Immature natural killer cell (primary cell): ENCODE data around the gene KRTAP10-7. TPM values are rescaled to one million over a fixed set of nuclear protein-coding genes. Genes with fewer than 3 reads are reported as not detected.
"Not testable (repeated sequence)": the region's sequence is repeated elsewhere in the genome, so short reads cannot be mapped to it uniquely, and the experiment has no call there.

Experiments used
- DNase-seq, 3 donors: peaks; one replicate each; pipeline ENCODE4 v3.0.0; 2022; ENCODE audit warnings: mixed read lengths in 1 of 3
- H3K27ac Mint-ChIP-seq, 6 donors: one replicate each; pipeline ENCODE4 v1.8.0; 2020; ENCODE audit warnings: mixed read lengths in 6 of 6, mild to moderate bottlenecking in 5 of 6, inconsistent platforms in 4 of 6, moderate library complexity in 3 of 6
- H3K27me3 Mint-ChIP-seq, 3 donors: one replicate each; pipeline ENCODE4 v1.8.0; 2020 to 2021; ENCODE audit warnings: low read depth in 3 of 3, mild to moderate bottlenecking in 3 of 3, mixed read lengths in 3 of 3, moderate library complexity in 3 of 3, inconsistent platforms in 1 of 3
- H3K36me3 Mint-ChIP-seq, 3 donors: one replicate each; pipeline ENCODE4 v1.8.0; 2020; ENCODE audit warnings: mixed read lengths in 3 of 3, inconsistent platforms in 2 of 3, mild to moderate bottlenecking in 2 of 3
- H3K4me1 Mint-ChIP-seq, 2 donors: one replicate each; pipeline ENCODE4 v1.8.0; 2020; ENCODE audit warnings: inconsistent platforms in 2 of 2, mild to moderate bottlenecking in 2 of 2, mixed read lengths in 2 of 2, moderate library complexity in 1 of 2
- H3K4me3 Mint-ChIP-seq, 5 donors: one replicate each; pipeline ENCODE4 v1.8.0; 2020; ENCODE audit warnings: mild to moderate bottlenecking in 5 of 5, mixed read lengths in 5 of 5, inconsistent platforms in 3 of 5, moderate library complexity in 3 of 5
- H3K9me3 Mint-ChIP-seq, 6 donors: one replicate each; pipeline ENCODE4 v1.8.0; 2020; ENCODE audit warnings: mild to moderate bottlenecking in 6 of 6, mixed read lengths in 6 of 6, inconsistent platforms in 4 of 6, moderate library complexity in 3 of 6
- polyA plus RNA-seq, 3 donors: library from polyadenylated mRNA; unstranded; fragments of 300-500 nt; fragmentation: Illumina TruSeq; gene quantifications; one replicate each; pipeline ENCODE4 v1.2.3, GENCODE V29; 2021

Gene KRTAP10-7
- polyA plus RNA-seq, 3 donors from 2014 or later: not detected

GRCh38 chr21:44627181-44627822 lies 26.9 kb downstream of the KRTAP10-7 start:
- peaks cover 57 to 68% of the 10 kb centered on the region in 2 donors for H3K4me1 Mint-ChIP-seq
- H3K27me3 Mint-ChIP-seq: peaks cover 2 to 10% (median 6%) of the 10 kb centered on the region in 3 donors
- peak overlapping the region; percentile 39 to 92 (median 58) for H3K27ac Mint-ChIP-seq
- peak overlapping the region; percentile 38 to 70 (median 64) for H3K4me3 Mint-ChIP-seq
- DNase-seq: not testable (repeated sequence)
- H3K9me3 Mint-ChIP-seq: peaks cover 25 to 51% (median 45%) of the 10 kb centered on the region in 6 donors
- peaks cover 29 to 40% (median 34%) of the 10 kb centered on the region in 3 donors for H3K36me3 Mint-ChIP-seq

DNA sequence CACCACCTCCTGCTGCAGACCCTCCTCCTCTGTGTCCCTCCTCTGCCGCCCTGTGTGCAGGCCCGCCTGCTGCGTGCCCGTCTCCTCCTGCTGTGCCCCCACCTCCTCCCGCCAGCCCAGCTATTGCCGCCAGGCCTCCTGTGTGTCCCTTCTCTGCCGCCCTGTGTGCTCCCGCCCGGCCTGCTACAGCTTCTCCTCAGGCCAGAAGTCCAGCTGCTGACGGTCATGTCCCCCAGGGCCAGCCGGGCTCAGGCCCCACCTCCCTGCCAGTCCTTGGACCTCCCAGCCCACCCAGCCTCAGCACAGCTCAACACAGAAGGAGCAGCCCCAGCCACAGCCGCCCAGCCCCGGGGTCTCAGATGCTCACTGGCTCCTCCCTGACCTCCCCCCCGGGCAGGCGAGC lies 27.4 kb downstream of the KRTAP10-7 start:
- peak overlapping the region in 5 of 6 donors; percentile 24 to 85 (median 53) for H3K27ac Mint-ChIP-seq
- H3K4me1 Mint-ChIP-seq: peaks cover 57 to 68% of the 10 kb centered on the region in 2 donors
- DNase-seq: not testable (repeated sequence)
- H3K36me3 Mint-ChIP-seq: peaks cover 30 to 36% (median 36%) of the 10 kb centered on the region in 3 donors
- peaks cover 2 to 11% (median 6%) of the 10 kb centered on the region in 3 donors for H3K27me3 Mint-ChIP-seq
- peaks cover 26 to 50% (median 46%) of the 10 kb centered on the region in 6 donors for H3K9me3 Mint-ChIP-seq
- peak overlapping the region in 4 of 5 donors; percentile 38 to 70 (median 60) for H3K4me3 Mint-ChIP-seq

DNA sequence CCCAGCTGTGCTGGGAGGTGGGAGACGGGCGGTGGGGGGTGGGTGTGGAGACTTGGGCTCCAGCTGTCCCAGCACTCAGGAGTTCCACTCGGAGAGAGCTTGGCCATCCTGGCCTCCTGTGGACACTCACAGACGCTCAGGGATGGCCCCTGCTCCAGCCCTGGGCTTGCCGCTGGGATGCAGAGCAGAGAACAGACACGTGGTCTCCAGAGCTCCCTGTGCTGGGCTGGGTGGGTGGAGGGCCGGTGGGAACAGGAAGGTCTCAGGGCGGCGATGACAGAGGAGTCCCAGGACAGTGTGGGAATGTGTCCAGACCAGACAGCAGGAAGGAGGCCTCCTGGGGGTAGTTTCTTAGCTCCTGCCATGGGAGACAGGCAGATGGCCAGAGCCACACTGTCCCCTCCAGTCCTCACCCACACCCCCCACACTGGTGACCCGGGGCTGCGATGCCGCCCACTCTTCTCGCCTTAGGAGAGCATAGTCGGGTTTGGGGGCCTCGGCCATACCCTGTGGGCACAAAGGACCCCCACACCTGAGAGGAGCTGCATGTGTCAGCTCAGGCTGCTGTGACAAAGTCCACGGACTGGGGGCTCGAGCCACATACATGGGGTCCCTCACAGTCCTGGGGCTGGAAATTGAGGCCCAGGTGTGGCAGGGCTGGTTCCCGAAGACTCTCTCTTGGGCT lies 28.5 kb downstream of the KRTAP10-7 start:
- Mint-ChIP-seq H3K27ac (peak overlapping the region; percentile 27 to 88 (median 82)), H3K36me3 (peaks cover 26 to 34% (median 31%) of the 10 kb centered on the region in 3 donors), H3K4me3 (peak overlapping the region in 1 of 5 donors; percentile 44), H3K4me1 (peaks cover 57 to 65% of the 10 kb centered on the region in 2 donors), H3K27me3 (peaks cover 0 to 11% (median 4%) of the 10 kb centered on the region in 3 donors), H3K9me3 (peaks cover 28 to 48% (median 41%) of the 10 kb centered on the region in 6 donors)
- DNase-seq: no peak

GRCh38 chr21:44630440-44630839 lies 30.0 kb downstream of the KRTAP10-7 start:
- peak overlapping the region; percentile 55 to 69 (median 68) for H3K4me3 Mint-ChIP-seq
- peaks cover 48 to 50% of the 10 kb centered on the region in 2 donors for H3K4me1 Mint-ChIP-seq
- peaks cover 21 to 30% (median 24%) of the 10 kb centered on the region in 3 donors for H3K36me3 Mint-ChIP-seq
- peaks cover 2 to 11% (median 3%) of the 10 kb centered on the region in 3 donors for H3K27me3 Mint-ChIP-seq
- H3K27ac Mint-ChIP-seq: peak overlapping the region; percentile 79 to 88 (median 85)
- no peak for DNase-seq
- H3K9me3 Mint-ChIP-seq: peaks cover 22 to 39% (median 33%) of the 10 kb centered on the region in 6 donors

DNA sequence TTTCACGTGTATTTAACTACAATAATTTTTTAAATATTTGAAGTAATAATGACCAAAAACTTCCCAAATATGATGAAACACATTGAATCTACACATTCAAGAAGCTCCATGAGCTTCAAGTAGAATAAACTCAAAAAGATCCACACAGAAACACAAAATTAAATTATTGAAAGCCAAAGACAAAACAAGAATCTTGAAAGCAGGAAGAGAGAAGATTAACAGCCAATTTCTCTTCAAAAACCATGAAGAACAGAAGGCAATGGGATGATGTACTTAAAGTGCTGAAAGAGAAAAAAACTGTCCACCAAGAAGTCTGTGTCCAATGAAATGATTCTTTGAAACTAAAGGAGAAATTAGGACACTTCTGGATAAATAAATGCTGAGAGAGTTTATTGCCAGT lies 31.7 kb downstream of the KRTAP10-7 start:
- no peak for DNase-seq
- Mint-ChIP-seq H3K4me3 (peak overlapping the region in 1 of 5 donors; percentile 44), H3K36me3 (peaks cover 21 to 30% (median 24%) of the 10 kb centered on the region in 3 donors), H3K4me1 (peaks cover 31 to 34% of the 10 kb centered on the region in 2 donors), H3K27ac (peak overlapping the region in 1 of 6 donors; percentile 68), H3K27me3 (peaks cover 2 to 10% (median 8%) of the 10 kb centered on the region in 3 donors), H3K9me3 (peaks cover 22 to 39% (median 33%) of the 10 kb centered on the region in 6 donors)

DNA sequence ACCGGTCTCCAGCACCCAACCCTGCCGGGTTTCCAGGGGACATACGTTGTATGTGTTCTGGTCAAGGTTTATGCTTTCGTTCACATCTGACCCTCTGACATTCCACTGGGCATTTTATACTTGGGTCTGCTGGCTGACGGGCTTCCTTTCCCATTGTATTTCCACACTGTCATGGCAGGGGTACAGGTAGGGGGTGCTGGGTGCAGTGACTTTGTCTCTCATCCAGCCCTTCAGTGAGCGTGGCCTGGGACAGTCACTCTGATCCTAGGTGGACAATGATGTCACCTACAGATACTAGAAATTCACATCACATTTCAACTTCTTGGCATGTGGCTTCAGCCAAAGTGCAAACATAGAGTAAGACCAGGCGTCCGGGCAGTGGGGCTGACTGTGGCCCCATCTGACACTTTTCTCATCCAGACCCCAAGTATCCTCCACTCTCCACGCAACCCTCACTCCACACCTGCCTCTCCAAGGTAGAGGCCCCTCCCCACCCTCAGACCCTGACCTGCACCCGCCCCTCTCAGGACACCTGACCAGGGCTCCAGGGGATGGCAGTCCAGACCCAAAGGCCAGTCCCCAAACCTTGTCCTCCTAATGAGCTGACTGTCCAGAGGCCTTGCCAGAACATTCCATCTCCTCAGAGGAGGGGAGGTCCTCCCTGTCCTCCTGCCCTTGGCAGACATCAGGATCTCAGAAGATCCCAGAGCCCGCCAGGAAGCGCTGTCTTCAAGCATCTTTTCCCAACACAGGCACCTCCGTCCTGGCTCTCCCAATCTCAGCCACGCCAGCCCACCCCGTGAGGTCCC lies 36.0 kb downstream of the KRTAP10-7 start:
- DNase-seq: no peak
- Mint-ChIP-seq H3K36me3 (peaks cover 15 to 19% (median 19%) of the 10 kb centered on the region in 3 donors), H3K4me1 (peaks cover 0 to 2% of the 10 kb centered on the region in 2 donors), H3K27me3 (peaks cover 3 to 15% (median 7%) of the 10 kb centered on the region in 3 donors), H3K27ac (peak overlapping the region in 1 of 6 donors; percentile 6), H3K4me3 (no peak overlapping the region), H3K9me3 (peaks cover 16 to 27% (median 17%) of the 10 kb centered on the region in 6 donors)

- peaks cover 6 to 12% (median 11%) of the 10 kb centered on the region in 3 donors for H3K36me3 Mint-ChIP-seq
- DNase-seq: no peak
- H3K4me1 Mint-ChIP-seq: peaks cover 0 to 2% of the 10 kb centered on the region in 2 donors
- H3K27ac Mint-ChIP-seq: peak within 1 kb of the TSS in 2 of 6 donors; percentile 6 to 78
- H3K4me3 Mint-ChIP-seq: no peak within 1 kb of the TSS
- H3K9me3 Mint-ChIP-seq: peaks cover 9 to 19% (median 10%) of the 10 kb centered on the region in 6 donors
- H3K27me3 Mint-ChIP-seq: peaks cover 3 to 15% (median 7%) of the 10 kb centered on the region in 3 donors
These were observed 36.8 kb downstream of the KRTAP10-7 start, which contains the start of gene KRTAP10-10 for GRCh38 chr21:44637018-44637850. Gene KRTAP10-10, plus strand, starts transcription at chr21:44637356. Its CDS starts 62 bp downstream, at chr21:44637418.

- Mint-ChIP-seq H3K27me3 (peaks cover 1 to 15% (median 7%) of the 10 kb centered on the region in 3 donors), H3K27ac (peak overlapping the region in 1 of 6 donors; percentile 78), H3K9me3 (peaks cover 4 to 15% (median 8%) of the 10 kb centered on the region in 6 donors)
- H3K4me3 Mint-ChIP-seq, H3K36me3 Mint-ChIP-seq, H3K4me1 Mint-ChIP-seq, DNase-seq: not testable (repeated sequence)
These were observed 37.5 kb downstream of the KRTAP10-7 start for GRCh38 chr21:44637851-44638348.

DNA sequence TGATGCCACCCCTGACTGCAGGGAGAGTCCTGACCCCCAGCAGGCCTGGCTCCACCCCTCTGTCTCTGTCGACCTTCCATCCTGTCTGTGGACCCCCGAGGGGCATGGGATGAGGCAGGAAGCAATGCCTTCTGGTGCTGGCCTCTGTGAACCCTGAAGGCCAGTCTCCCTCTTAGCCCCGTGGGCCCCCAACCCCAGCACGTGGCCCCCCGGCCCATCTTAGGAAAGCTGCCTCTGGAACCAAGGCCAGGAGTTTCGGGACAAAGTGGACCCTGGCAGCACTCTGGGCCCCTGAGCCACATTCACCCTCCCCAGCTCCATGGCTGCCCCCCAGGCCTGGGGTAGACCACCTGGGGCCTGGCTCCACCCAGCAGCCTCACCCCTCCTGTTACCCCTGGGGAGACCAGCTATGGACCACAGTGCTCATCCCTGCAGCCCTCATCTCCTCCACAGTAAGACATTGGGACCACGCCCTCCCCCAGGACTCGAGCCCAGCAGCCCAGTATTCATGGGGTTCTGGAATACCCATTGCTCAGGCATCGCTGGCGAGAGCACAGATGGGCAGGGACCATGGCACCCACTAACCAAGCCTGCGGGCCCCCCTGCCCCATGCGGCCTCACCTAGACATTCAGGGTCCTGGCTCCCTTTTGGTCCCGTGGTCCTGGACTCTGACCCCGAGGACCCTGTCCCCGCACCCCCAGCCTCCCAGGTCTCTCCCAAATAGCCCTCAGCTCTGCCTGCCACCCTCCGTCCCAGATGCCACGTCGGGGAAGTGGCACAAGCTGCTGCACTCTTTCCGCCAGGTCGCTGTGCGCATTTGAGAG lies 38.3 kb downstream of the KRTAP10-7 start:
- peaks cover 1 to 15% (median 11%) of the 10 kb centered on the region in 3 donors for H3K27me3 Mint-ChIP-seq
- peaks cover 1 to 15% (median 7%) of the 10 kb centered on the region in 6 donors for H3K9me3 Mint-ChIP-seq
- not testable (repeated sequence) for H3K27ac Mint-ChIP-seq, H3K4me1 Mint-ChIP-seq, H3K36me3 Mint-ChIP-seq, DNase-seq, H3K4me3 Mint-ChIP-seq

- H3K27me3 Mint-ChIP-seq: peaks cover 1 to 15% (median 11%) of the 10 kb centered on the region in 3 donors
These were observed 38.9 kb downstream of the KRTAP10-7 start for GRCh38 chr21:44639331-44639655.

GRCh38 chr21:44640761-44641160 lies 40.4 kb downstream of the KRTAP10-7 start:
- H3K9me3 Mint-ChIP-seq: peaks cover 13 to 35% (median 23%) of the 10 kb centered on the region in 6 donors
- peaks cover 9 to 17% (median 17%) of the 10 kb centered on the region in 3 donors for H3K36me3 Mint-ChIP-seq
- no peak for DNase-seq
- H3K27ac Mint-ChIP-seq: no peak overlapping the region
- no peak overlapping the region for H3K4me3 Mint-ChIP-seq
- H3K4me1 Mint-ChIP-seq: peaks cover 0 to 2% of the 10 kb centered on the region in 2 donors
- peaks cover 6 to 15% (median 11%) of the 10 kb centered on the region in 3 donors for H3K27me3 Mint-ChIP-seq

More at GRCh38 chr21:44639331-44639655, 38.9 kb downstream of the KRTAP10-7 start:
- H3K4me3 Mint-ChIP-seq: no peak overlapping the region
- peaks cover 3 to 21% (median 11%) of the 10 kb centered on the region in 6 donors for H3K9me3 Mint-ChIP-seq
- no peak overlapping the region for H3K27ac Mint-ChIP-seq
- H3K36me3 Mint-ChIP-seq: peaks cover 4 to 12% (median 9%) of the 10 kb centered on the region in 3 donors
- H3K4me1 Mint-ChIP-seq: peaks cover 0 to 2% of the 10 kb centered on the region in 2 donors
- no peak for DNase-seq
